Colonic mucosa (tissue), 4 donors: ENCODE results near the gene EIF6. TPM values are rescaled to one million over a fixed set of nuclear protein-coding genes. Genes with fewer than 3 reads are reported as not detected.

Source experiments
- DNase-seq: peaks from one replicate; pipeline ENCODE4 v3.0.0-alpha.2; 2020
- H3K27ac ChIP-seq: fragments of 200-600 bp; one replicate; pipeline ENCODE4 v1.8.0; 2021
- H3K27me3 ChIP-seq: fragments of 200-600 bp; one replicate; pipeline ENCODE4 v1.8.0; 2021
- H3K36me3 ChIP-seq: fragments of 200-600 bp; one replicate; pipeline ENCODE4 v1.8.0; 2021
- H3K4me1 ChIP-seq: fragments of 200-600 bp; one replicate; pipeline ENCODE4 v1.8.0; 2021; ENCODE audit warnings: mild to moderate bottlenecking
- H3K4me3 ChIP-seq: fragments of 200-600 bp; one replicate; pipeline ENCODE4 v1.8.0; 2021
- H3K9ac ChIP-seq, 2 donors: one replicate each; pipeline ENCODE4 v1.7.0; 2013; ENCODE audit warnings: control low read depth in 2 of 2, low read depth in 2 of 2, low read length in 2 of 2
- H3K9me3 ChIP-seq: fragments of 200-600 bp; one replicate; pipeline ENCODE4 v1.8.0; 2021
- CTCF ChIP-seq: fragments of 200-600 bp; IDR thresholded peaks from one replicate; pipeline ENCODE4 v1.8.0; 2022; ENCODE audit warnings: antibody characterized with exemption, mild to moderate bottlenecking
- intact Hi-C: fragments of 100-400 bp; cut with DNase I; formaldehyde crosslinking; loops from one replicate; pipeline ENCODE4 v1.14.1; 2022
- total RNA-seq, 2 donors: library from RNA; stranded (reverse); fragmentation: NEBNext Ultra II Directional in 1 of 2; extraction: Animal tissue kit (Norgen Biotek cat#: 25700) in 1 of 2; gene quantifications; one replicate each; pipeline ENCODE4 v1.2.1, GENCODE V29; 2021
- donor health status: healthy.
- donor health status: DM: no; HTN: no; CAD: no.
- donor health status: DM: no; HTN: no; CAD: no.

The EIF6 gene
- total RNA-seq, 2 donors from 2014 or later: 163 to 194 TPM

GRCh38 chr20:35240811-35241293, 43.7 kb downstream of the EIF6 start:
- H3K4me3 ChIP-seq: no peak overlapping the region
- TF ChIP-seq CTCF: no peak
- intact Hi-C loops: no loop called here
- no peaks in the 10 kb centered on the region for H3K27me3 ChIP-seq
- no peak overlapping the region for H3K9ac ChIP-seq
- H3K4me1 ChIP-seq: no peaks in the 10 kb centered on the region
- DNase-seq: no peak
- H3K36me3 ChIP-seq: no peaks in the 10 kb centered on the region
- no peak overlapping the region for H3K27ac ChIP-seq
- no peaks in the 10 kb centered on the region for H3K9me3 ChIP-seq

DNA sequence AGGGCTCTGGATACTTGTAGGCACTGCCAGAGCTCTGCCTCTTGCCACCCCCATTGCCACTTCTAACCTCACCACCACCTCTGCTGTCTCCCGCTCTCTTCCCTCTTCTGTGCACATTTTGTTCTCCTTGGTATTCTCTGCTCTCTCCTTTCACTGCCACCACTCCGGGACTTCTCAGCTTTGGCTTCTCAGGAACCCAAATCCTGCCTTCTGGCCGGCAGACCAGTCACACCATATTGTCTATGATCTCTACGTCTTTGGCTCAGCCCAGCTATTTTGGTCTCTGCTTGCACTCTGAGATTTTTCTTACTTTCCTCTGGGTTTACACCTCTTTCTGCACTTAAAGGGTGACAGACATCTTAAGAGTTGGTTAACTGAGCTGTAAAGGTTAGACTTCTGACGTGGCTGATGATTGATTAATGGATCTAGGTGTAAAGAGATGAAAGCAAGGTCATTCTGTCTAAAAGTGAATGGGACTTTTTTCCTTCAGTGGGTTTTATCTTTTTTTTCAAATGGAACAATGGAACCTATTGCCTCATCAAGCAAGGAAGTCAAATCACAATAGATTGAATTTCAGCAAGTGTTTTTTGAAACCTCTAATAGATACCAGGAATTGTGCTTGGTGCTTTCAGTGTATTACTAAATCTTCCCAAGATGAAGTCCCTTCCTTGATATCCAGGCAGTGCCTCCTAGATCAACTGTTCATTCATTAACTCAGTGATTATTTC, 44.3 kb downstream of the EIF6 start:
- H3K27me3 ChIP-seq: no peaks in the 10 kb centered on the region
- DNase-seq: no peak
- intact Hi-C loops: no loop called here
- TF ChIP-seq CTCF: no peak
- no peaks in the 10 kb centered on the region for H3K4me1 ChIP-seq
- H3K4me3 ChIP-seq: no peak overlapping the region
- H3K27ac ChIP-seq: no peak overlapping the region
- no peaks in the 10 kb centered on the region for H3K9me3 ChIP-seq
- no peaks in the 10 kb centered on the region for H3K36me3 ChIP-seq
- H3K9ac ChIP-seq: no peak overlapping the region

GRCh38 chr20:35238735-35239134, 45.8 kb downstream of the EIF6 start:
- TF ChIP-seq CTCF: no peak
- no peak for DNase-seq
- Histone ChIP-seq H3K9ac (no peak overlapping the region), H3K4me1 (no peaks in the 10 kb centered on the region), H3K4me3 (no peak overlapping the region), H3K27me3 (no peaks in the 10 kb centered on the region), H3K27ac (no peak overlapping the region), H3K36me3 (no peaks in the 10 kb centered on the region), H3K9me3 (no peaks in the 10 kb centered on the region)
- intact Hi-C loops: no loop called here

- H3K27ac ChIP-seq: no peak overlapping the region
- H3K27me3 ChIP-seq: no peaks in the 10 kb centered on the region
- TF ChIP-seq CTCF: no peak
- H3K36me3 ChIP-seq: no peaks in the 10 kb centered on the region
- H3K9ac ChIP-seq: no peak overlapping the region
- intact Hi-C loops: no loop called here
- no peak overlapping the region for H3K4me3 ChIP-seq
- DNase-seq: no peak
- H3K4me1 ChIP-seq: no peaks in the 10 kb centered on the region
- no peaks in the 10 kb centered on the region for H3K9me3 ChIP-seq
These were observed 46.4 kb downstream of the EIF6 start for GRCh38 chr20:35238170-35238569.

DNA sequence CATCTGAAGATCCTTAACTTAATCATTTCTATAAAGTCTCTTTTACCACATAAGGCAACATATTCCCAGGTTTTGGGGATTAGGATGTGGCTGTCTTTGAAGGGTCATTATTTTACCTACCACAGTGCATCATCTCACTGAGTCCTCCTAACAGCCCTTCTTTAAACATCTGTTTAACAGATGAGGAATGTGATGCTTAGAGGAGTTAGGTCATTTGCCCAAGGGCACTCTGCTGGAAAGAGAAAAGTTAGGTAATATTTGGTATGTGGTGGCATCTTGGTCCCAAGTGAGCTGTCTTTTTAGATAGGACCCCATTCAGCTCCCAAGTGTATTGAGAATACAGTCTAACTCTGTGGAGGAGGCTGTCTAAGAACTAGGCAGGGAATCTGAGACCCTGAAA, 47.1 kb downstream of the EIF6 start:
- H3K9ac ChIP-seq: no peak overlapping the region
- no peak overlapping the region for H3K4me3 ChIP-seq
- H3K4me1 ChIP-seq: no peaks in the 10 kb centered on the region
- TF ChIP-seq CTCF: no peak
- H3K9me3 ChIP-seq: no peaks in the 10 kb centered on the region
- intact Hi-C loops: no loop called here
- no peaks in the 10 kb centered on the region for H3K27me3 ChIP-seq
- H3K36me3 ChIP-seq: no peaks in the 10 kb centered on the region
- DNase-seq: no peak
- H3K27ac ChIP-seq: no peak overlapping the region
